NB4 (cell line): ENCODE results near the gene ZDHHC21.

Experiments used
- DNase-seq: peaks from one replicate; pipeline ENCODE4 v3.0.0; 2010; ENCODE audit warnings: low read depth
- H3K4me3 ChIP-seq: one replicate; pipeline ENCODE4 v1.5.1; 2011; ENCODE audit warnings: mild to moderate bottlenecking, low read depth, low read length, moderate library complexity
- MAX ChIP-seq: IDR thresholded peaks from 2 replicates; pipeline ENCODE4 v1.6.1; 2011; ENCODE audit warnings: low read depth, low read length
- MYC ChIP-seq: IDR thresholded peaks from 2 replicates; pipeline ENCODE4 v1.6.1; 2011; ENCODE audit warnings: low read depth, low read length
- POLR2A ChIP-seq: IDR thresholded peaks from 2 replicates; pipeline ENCODE4 v1.6.1; 2011; ENCODE audit warnings: mild to moderate bottlenecking; ENCODE audit not compliant: insufficient read length; ENCODE audit errors: extremely low read depth
- TF ChIP-seq, protein P1 (sequence below): IDR thresholded peaks from one replicate; pipeline ENCODE4 v1.5.1; 2012; ENCODE audit warnings: low read depth, low read length

The ZDHHC21 gene

DNA sequence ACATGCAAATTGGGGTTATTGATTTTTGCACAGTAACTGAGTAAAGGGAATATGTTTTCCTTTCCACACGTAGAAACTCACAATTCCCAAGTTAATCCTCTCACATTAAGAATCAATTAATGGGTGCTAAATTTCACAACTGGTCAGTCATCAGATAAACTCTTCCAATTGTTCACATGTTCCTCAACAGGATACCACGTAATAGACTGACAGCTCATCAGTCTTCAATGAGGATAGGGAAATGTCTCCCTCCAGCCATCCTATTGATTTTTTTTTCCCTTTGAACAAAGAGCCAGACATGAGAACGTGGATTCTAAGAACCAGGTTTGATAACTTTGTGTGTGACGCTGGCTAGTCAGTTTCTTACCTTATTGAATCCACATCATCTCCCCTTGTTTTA, 30.1 kb upstream of the ZDHHC21 start:
- no peak overlapping the region for H3K4me3 ChIP-seq
- DNase-seq: no peak
- no peak for TF ChIP-seq POLR2A
- no peak for TF ChIP-seq MAX
- TF ChIP-seq, protein P1, sequence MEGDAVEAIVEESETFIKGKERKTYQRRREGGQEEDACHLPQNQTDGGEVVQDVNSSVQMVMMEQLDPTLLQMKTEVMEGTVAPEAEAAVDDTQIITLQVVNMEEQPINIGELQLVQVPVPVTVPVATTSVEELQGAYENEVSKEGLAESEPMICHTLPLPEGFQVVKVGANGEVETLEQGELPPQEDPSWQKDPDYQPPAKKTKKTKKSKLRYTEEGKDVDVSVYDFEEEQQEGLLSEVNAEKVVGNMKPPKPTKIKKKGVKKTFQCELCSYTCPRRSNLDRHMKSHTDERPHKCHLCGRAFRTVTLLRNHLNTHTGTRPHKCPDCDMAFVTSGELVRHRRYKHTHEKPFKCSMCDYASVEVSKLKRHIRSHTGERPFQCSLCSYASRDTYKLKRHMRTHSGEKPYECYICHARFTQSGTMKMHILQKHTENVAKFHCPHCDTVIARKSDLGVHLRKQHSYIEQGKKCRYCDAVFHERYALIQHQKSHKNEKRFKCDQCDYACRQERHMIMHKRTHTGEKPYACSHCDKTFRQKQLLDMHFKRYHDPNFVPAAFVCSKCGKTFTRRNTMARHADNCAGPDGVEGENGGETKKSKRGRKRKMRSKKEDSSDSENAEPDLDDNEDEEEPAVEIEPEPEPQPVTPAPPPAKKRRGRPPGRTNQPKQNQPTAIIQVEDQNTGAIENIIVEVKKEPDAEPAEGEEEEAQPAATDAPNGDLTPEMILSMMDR: no peak
- TF ChIP-seq MYC: no peak

DNA sequence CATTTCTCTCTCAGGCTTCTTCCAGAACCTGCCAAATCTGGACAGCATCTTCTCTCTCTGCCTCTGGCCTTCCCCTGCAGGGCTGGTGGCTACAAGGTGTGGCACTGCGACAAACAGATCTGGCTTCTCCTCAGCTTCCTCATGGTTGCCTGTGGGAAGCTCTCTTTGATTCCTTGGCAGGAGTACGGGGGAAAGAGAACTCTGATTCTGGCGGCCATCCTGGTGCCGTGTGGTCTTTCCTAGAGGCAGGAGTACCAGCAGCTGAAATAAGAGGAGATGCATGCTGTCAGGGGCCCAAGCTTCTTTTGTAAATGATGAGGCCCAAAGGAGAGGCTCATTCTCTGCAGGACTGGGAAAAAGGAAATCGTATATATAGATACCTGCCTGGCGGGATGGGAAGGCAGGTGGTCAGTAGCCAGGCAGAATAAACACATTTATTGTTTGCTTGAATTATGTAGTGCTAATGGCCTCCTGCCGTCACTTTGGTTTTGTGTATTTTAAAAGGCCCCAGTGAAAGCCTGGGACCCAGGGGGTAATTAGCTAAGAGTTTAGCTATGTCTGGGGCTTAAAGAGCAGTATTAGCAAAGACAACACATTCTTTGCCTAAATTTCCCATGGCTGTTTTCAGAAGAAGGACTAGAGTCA, 29.3 kb upstream of the ZDHHC21 start, which contains the start of gene CER1:
Gene CER1, minus strand, starts transcription at position 343 of the 645 bp plus-strand sequence. Its CDS starts 61 bp downstream, at position 282.
- DNase-seq: no peak
- TF ChIP-seq MAX (no peak), MYC (no peak), POLR2A (no peak)
- TF ChIP-seq, protein P1: no peak
- no peak within 1 kb of the TSS for H3K4me3 ChIP-seq

GRCh38 chr9:14719231-14719923, 26.1 kb upstream of the ZDHHC21 start:
- TF ChIP-seq MAX (no peak), POLR2A (no peak), MYC (no peak)
- TF ChIP-seq, protein P1: no peak
- no peak overlapping the region for H3K4me3 ChIP-seq

GRCh38 chr9:14715102-14715501, 21.9 kb upstream of the ZDHHC21 start:
- H3K4me3 ChIP-seq: no peak overlapping the region
- TF ChIP-seq POLR2A: no peak
- TF ChIP-seq MYC: no peak
- TF ChIP-seq MAX: no peak
- TF ChIP-seq, protein P1: no peak
- no peak for DNase-seq

More at GRCh38 chr9:14719231-14719923, 26.1 kb upstream of the ZDHHC21 start:
- DNase-seq: no peak

DNA sequence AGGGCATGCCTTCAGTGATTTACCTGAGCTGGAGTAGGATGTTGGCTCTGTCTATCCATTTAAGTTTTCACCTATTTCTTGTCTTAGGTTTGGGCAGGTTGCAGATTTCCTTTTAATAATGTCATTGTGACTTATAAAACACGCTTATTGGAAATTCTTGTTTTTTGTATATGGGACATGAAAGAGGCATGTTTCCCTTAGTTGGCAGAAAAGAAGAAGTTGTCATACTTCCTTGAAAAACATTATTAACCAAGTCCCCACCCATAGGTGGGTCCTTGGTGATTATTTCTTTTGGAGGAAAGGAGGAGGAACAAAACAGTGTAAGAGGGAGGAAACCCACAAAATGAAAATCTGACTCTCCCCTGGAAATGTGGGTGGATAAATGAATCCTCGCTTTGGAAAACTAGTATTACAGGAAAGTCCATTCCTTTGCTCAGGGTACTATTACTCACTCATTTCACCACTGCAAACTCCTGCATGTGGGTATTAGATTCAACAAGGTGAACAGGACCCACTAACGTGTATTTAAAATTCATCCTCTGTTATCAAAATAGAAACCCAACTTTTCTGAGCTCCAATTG, 20.0 kb upstream of the ZDHHC21 start:
- TF ChIP-seq MAX (no peak), MYC (no peak), POLR2A (no peak)
- TF ChIP-seq, protein P1: no peak
- H3K4me3 ChIP-seq: no peak overlapping the region
- DNase-seq: no peak
